SH-SY5Y (cell line): ENCODE data around the gene ACIN1.

ENCODE experiments used
- GATA2 ChIP-seq: IDR thresholded peaks from 2 replicates; pipeline ENCODE4 v1.6.1; 2011; ENCODE audit warnings: mild to moderate bottlenecking, low read depth, low read length
- GATA3 ChIP-seq: IDR thresholded peaks from 2 replicates; pipeline ENCODE4 v1.6.1; 2011; ENCODE audit warnings: low read depth, mild to moderate bottlenecking, low read length, moderate library complexity

- no peak for TF ChIP-seq GATA2
- no peak for TF ChIP-seq GATA3
These were observed 35.9 kb upstream of the ACIN1 start for GRCh38 chr14:23130871-23131270.
